Astrocyte (in vitro differentiated cells and primary cell): ENCODE data around the gene HOXA7. TPM values are rescaled to one million over a fixed set of nuclear protein-coding genes. Genes with fewer than 3 reads are reported as not detected.

ENCODE experiments used
- DNase-seq: peaks from one replicate; pipeline ENCODE4 v3.0.0-alpha.2; 2010; ENCODE audit warnings: low read depth
- FAIRE-seq: peaks from 2 replicates; lab custom pipeline; 2011; peaks lifted over from hg19 to GRCh38; lab: Jason Lieb, UNC
- H2AFZ ChIP-seq: 2 replicates; pipeline ENCODE4 v1.6.0; 2012; ENCODE audit warnings: low read depth, low read length, inconsistent platforms
- H3K27ac ChIP-seq: 2 replicates; pipeline ENCODE4 v1.5.1; 2011; ENCODE audit warnings: low read depth, low read length, inconsistent platforms
- H3K27me3 ChIP-seq: 2 replicates; pipeline ENCODE4 v1.6.0; 2011; ENCODE audit warnings: low read length, inconsistent platforms; ENCODE audit not compliant: insufficient read depth
- H3K36me3 ChIP-seq: 2 replicates; pipeline ENCODE4 v1.5.1; 2011; ENCODE audit warnings: low read length, inconsistent platforms; ENCODE audit not compliant: insufficient read depth
- H3K4me1 ChIP-seq: 2 replicates; pipeline ENCODE4 v1.5.1; 2011; ENCODE audit warnings: low read length, inconsistent platforms; ENCODE audit not compliant: insufficient read depth
- H3K4me2 ChIP-seq: 2 replicates; pipeline ENCODE4 v1.6.0; 2012; ENCODE audit warnings: low read length, inconsistent platforms
- H3K4me3 ChIP-seq: 2 replicates; pipeline ENCODE4 v1.5.1; 2011; ENCODE audit warnings: low read depth, mild to moderate bottlenecking, low read length, inconsistent platforms; ENCODE audit not compliant: insufficient read depth
- H3K79me2 ChIP-seq: 2 replicates; pipeline ENCODE4 v1.6.0; 2012; ENCODE audit warnings: mild to moderate bottlenecking, low read length, inconsistent platforms; ENCODE audit not compliant: insufficient read depth
- H3K9ac ChIP-seq: 2 replicates; pipeline ENCODE4 v1.6.0; 2012; ENCODE audit warnings: mild to moderate bottlenecking, low read length, inconsistent platforms
- H3K9me3 ChIP-seq: 2 replicates; pipeline ENCODE4 v1.5.1; 2012; ENCODE audit warnings: low read depth, mild to moderate bottlenecking, low read length, inconsistent platforms; ENCODE audit not compliant: insufficient read depth
- H4K20me1 ChIP-seq: 2 replicates; pipeline ENCODE4 v1.6.0; 2012; ENCODE audit warnings: low read length, inconsistent platforms; ENCODE audit not compliant: insufficient read depth
- H3K27ac Mint-ChIP-seq: one replicate; pipeline ENCODE4 v1.8.0; 2021; ENCODE audit warnings: mild to moderate bottlenecking, mixed read lengths; ENCODE audit not compliant: unreplicated experiment
- H3K27me3 Mint-ChIP-seq: one replicate; pipeline ENCODE4 v1.8.0; 2021; ENCODE audit warnings: low read depth, mixed read lengths; ENCODE audit not compliant: unreplicated experiment
- H3K36me3 Mint-ChIP-seq: one replicate; pipeline ENCODE4 v1.8.0; 2021; ENCODE audit warnings: low read depth, mixed read lengths; ENCODE audit not compliant: unreplicated experiment
- H3K4me1 Mint-ChIP-seq: one replicate; pipeline ENCODE4 v1.8.0; 2021; ENCODE audit warnings: low read depth, mixed read lengths; ENCODE audit not compliant: unreplicated experiment
- H3K4me3 Mint-ChIP-seq: one replicate; pipeline ENCODE4 v1.8.0; 2021; ENCODE audit warnings: mild to moderate bottlenecking, moderate library complexity, mixed read lengths; ENCODE audit not compliant: unreplicated experiment
- H3K9me3 Mint-ChIP-seq: one replicate; pipeline ENCODE4 v1.8.0; 2021; ENCODE audit warnings: mild to moderate bottlenecking, mixed read lengths; ENCODE audit not compliant: unreplicated experiment
- EZH2 ChIP-seq: IDR thresholded peaks from 2 replicates; pipeline ENCODE4 v1.6.1; 2012; ENCODE audit warnings: mild to moderate bottlenecking, low read length, inconsistent platforms; ENCODE audit not compliant: insufficient read depth
- total RNA-seq: library from RNA; stranded (reverse); gene quantifications from 2 replicates; pipeline ENCODE4 v1.2.1, GENCODE V29; 2021
- TF ChIP-seq, protein P1 (sequence below): IDR thresholded peaks from 2 replicates; pipeline ENCODE4 v1.5.1; 2011; ENCODE audit warnings: low read depth, mild to moderate bottlenecking, inconsistent platforms, low read length, moderate library complexity; ENCODE audit not compliant: insufficient read depth

HOXA7 gene
- total RNA-seq, 1 donor from 2014 or later: not detected

- no peaks in the 10 kb centered on the region for H3K36me3 ChIP-seq
- Mint-ChIP-seq H3K4me1 (no peaks in the 10 kb centered on the region), H3K36me3 (no peaks in the 10 kb centered on the region), H3K4me3 (no peak overlapping the region), H3K9me3 (peaks cover 49% of the 10 kb centered on the region), H3K27me3 (peaks cover 82% of the 10 kb centered on the region), H3K27ac (no peak overlapping the region)
- H4K20me1 ChIP-seq: no peaks in the 10 kb centered on the region
- H3K4me2 ChIP-seq: peak overlapping the region; percentile 11
- no peak overlapping the region for H3K9ac ChIP-seq
- H3K27ac ChIP-seq: no peak overlapping the region
- FAIRE-seq: no peak
- peaks cover 16% of the 10 kb centered on the region for H3K9me3 ChIP-seq
- DNase-seq: no peak
- H3K27me3 ChIP-seq: peaks cover 95% of the 10 kb centered on the region
- TF ChIP-seq, protein P1, sequence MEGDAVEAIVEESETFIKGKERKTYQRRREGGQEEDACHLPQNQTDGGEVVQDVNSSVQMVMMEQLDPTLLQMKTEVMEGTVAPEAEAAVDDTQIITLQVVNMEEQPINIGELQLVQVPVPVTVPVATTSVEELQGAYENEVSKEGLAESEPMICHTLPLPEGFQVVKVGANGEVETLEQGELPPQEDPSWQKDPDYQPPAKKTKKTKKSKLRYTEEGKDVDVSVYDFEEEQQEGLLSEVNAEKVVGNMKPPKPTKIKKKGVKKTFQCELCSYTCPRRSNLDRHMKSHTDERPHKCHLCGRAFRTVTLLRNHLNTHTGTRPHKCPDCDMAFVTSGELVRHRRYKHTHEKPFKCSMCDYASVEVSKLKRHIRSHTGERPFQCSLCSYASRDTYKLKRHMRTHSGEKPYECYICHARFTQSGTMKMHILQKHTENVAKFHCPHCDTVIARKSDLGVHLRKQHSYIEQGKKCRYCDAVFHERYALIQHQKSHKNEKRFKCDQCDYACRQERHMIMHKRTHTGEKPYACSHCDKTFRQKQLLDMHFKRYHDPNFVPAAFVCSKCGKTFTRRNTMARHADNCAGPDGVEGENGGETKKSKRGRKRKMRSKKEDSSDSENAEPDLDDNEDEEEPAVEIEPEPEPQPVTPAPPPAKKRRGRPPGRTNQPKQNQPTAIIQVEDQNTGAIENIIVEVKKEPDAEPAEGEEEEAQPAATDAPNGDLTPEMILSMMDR: no peak
- peak; percentile 75 for TF ChIP-seq EZH2
- peaks cover 8% of the 10 kb centered on the region for H3K4me1 ChIP-seq
- no peaks in the 10 kb centered on the region for H3K79me2 ChIP-seq
- no peak overlapping the region for H3K4me3 ChIP-seq
- no peak overlapping the region for H2AFZ ChIP-seq
These were observed 513 bp downstream of the HOXA7 start for GRCh38 chr7:27155816-27156507.

DNA sequence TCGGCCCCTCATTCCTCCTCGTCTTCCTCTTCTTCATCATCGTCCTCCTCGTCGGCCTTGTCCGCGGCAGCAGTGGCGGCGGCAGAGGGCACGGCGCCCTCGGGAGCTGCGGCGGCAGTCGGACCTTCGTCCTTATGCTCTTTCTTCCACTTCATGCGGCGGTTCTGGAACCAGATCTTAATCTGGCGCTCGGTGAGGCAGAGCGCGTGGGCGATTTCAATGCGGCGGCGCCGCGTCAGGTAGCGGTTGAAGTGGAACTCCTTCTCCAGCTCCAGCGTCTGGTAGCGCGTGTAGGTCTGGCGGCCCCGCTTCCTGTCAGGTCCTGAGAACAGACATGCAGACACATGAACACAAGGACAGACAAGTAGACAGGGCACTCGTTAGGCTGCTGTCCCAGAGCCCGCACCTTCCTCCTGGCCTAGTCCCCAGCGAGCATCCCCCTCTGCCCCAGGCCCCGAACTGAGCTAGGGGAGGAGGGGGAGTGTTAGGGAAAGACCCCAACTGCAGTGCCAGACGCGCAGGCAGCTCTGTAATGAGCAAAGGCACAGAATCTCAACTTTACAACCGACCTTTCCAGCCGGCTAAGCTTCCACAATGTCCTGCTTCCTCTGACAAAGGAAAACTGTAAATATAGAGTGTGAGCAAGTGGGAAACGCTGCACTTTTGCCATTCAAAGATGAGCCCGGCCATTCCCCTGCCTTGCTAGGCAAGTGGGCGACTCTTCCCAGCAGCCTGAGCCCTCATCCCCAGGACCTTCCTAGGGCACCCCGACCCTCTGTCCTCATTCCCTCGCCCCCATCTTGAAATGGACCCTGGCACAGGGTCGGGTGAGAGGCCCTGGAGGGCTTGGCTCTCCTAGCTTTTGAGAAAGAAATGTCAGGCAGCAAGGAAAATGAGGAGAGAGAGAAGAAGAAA, 1.3 kb downstream of the HOXA7 start:
- no peak for FAIRE-seq
- peaks cover 16% of the 10 kb centered on the region for H3K9me3 ChIP-seq
- Mint-ChIP-seq H3K36me3 (no peaks in the 10 kb centered on the region), H3K27ac (no peak overlapping the region), H3K4me1 (no peaks in the 10 kb centered on the region), H3K27me3 (peaks cover 84% of the 10 kb centered on the region), H3K9me3 (peaks cover 52% of the 10 kb centered on the region), H3K4me3 (no peak overlapping the region)
- no peak overlapping the region for H3K4me3 ChIP-seq
- H2AFZ ChIP-seq: no peak overlapping the region
- no peak overlapping the region for H3K4me2 ChIP-seq
- DNase-seq: no peak
- H3K79me2 ChIP-seq: no peaks in the 10 kb centered on the region
- peaks cover 95% of the 10 kb centered on the region for H3K27me3 ChIP-seq
- H3K36me3 ChIP-seq: no peaks in the 10 kb centered on the region
- no peak overlapping the region for H3K9ac ChIP-seq
- H3K4me1 ChIP-seq: peaks cover 9% of the 10 kb centered on the region
- no peak overlapping the region for H3K27ac ChIP-seq
- H4K20me1 ChIP-seq: no peaks in the 10 kb centered on the region
- TF ChIP-seq, protein P1: no peak
- peak; percentile 73 for TF ChIP-seq EZH2
